Activated T-cell treated with anti-CD3 and anti-CD28 coated beads, Interleukin-2, amount 50 U/mL, for 4 hours (primary cell): ENCODE data around the gene GHR. TPM values are rescaled to one million over a fixed set of nuclear protein-coding genes. Genes with fewer than 3 reads are reported as not detected.

Source experiments
- ATAC-seq, 2 donors: fragments of 200-7000 bp; cut with Tn5 transposase; one replicate each; pipeline ENCODE4 v1.10.0; 2021
- DNase-seq: peaks from one replicate; pipeline ENCODE4 v3.0.0-alpha.2; 2020
- H3K27me3 Mint-ChIP-seq: one replicate; pipeline ENCODE4 v1.8.0; 2021; ENCODE audit warnings: low read depth, mixed read lengths
- H3K36me3 Mint-ChIP-seq: one replicate; pipeline ENCODE4 v1.8.0; 2022; ENCODE audit warnings: mixed read lengths; ENCODE audit not compliant: insufficient read depth
- H3K4me1 Mint-ChIP-seq: one replicate; pipeline ENCODE4 v1.8.0; 2021; ENCODE audit warnings: low read depth, mixed read lengths
- H3K4me3 Mint-ChIP-seq: one replicate; pipeline ENCODE4 v1.8.0; 2021; ENCODE audit warnings: mild to moderate bottlenecking, moderate library complexity, mixed read lengths
- H3K9me3 Mint-ChIP-seq: one replicate; pipeline ENCODE4 v1.8.0; 2021; ENCODE audit warnings: mixed read lengths
- total RNA-seq, 3 donors: library from RNA; stranded (reverse); gene quantifications; one replicate each; pipeline ENCODE4 v1.2.1, GENCODE V29; 2021

GHR gene
- total RNA-seq, 3 donors from 2014 or later, result 0.08 TPM; not detected in 2

GRCh38 chr5:42579320-42579719 lies 156.1 kb downstream of the GHR start:
- H3K36me3 Mint-ChIP-seq, result no peaks in the 10 kb centered on the region
- peaks cover 26% of the 10 kb centered on the region for H3K27me3 Mint-ChIP-seq
- no peak overlapping the region for H3K4me3 Mint-ChIP-seq
- no peak for DNase-seq
- H3K9me3 Mint-ChIP-seq, result no peaks in the 10 kb centered on the region
- H3K4me1 Mint-ChIP-seq, result peaks cover 1% of the 10 kb centered on the region
- ATAC-seq, result no peak

- DNase-seq (no peak), ATAC-seq (no peak)
- H3K4me1 Mint-ChIP-seq, result peaks cover 1% of the 10 kb centered on the region
- H3K36me3 Mint-ChIP-seq, result no peaks in the 10 kb centered on the region
- H3K9me3 Mint-ChIP-seq, result no peaks in the 10 kb centered on the region
- peaks cover 26% of the 10 kb centered on the region for H3K27me3 Mint-ChIP-seq
- no peak overlapping the region for H3K4me3 Mint-ChIP-seq
Observed at GRCh38 chr5:42581845-42582244, 158.6 kb downstream of the GHR start.

GRCh38 chr5:42582723-42583122 lies 159.5 kb downstream of the GHR start:
- DNase-seq (no peak), ATAC-seq (no peak)
- peaks cover 1% of the 10 kb centered on the region for H3K4me1 Mint-ChIP-seq
- no peaks in the 10 kb centered on the region for H3K36me3 Mint-ChIP-seq
- peaks cover 27% of the 10 kb centered on the region for H3K27me3 Mint-ChIP-seq
- H3K4me3 Mint-ChIP-seq, result no peak overlapping the region
- no peaks in the 10 kb centered on the region for H3K9me3 Mint-ChIP-seq

- ATAC-seq, result no peak
- H3K9me3 Mint-ChIP-seq, result no peaks in the 10 kb centered on the region
Observed at GRCh38 chr5:42583322-42583721, 160.1 kb downstream of the GHR start.

GRCh38 chr5:42586625-42587024 lies 163.4 kb downstream of the GHR start:
- Mint-ChIP-seq H3K27me3 (peaks cover 24% of the 10 kb centered on the region), H3K4me3 (no peak overlapping the region), H3K36me3 (no peaks in the 10 kb centered on the region), H3K9me3 (no peaks in the 10 kb centered on the region), H3K4me1 (peaks cover 3% of the 10 kb centered on the region)
- ATAC-seq (no peak), DNase-seq (no peak)

More at GRCh38 chr5:42583322-42583721, 160.1 kb downstream of the GHR start:
- no peak for DNase-seq
- Mint-ChIP-seq H3K4me1 (peaks cover 1% of the 10 kb centered on the region), H3K4me3 (no peak overlapping the region), H3K36me3 (no peaks in the 10 kb centered on the region), H3K27me3 (peaks cover 28% of the 10 kb centered on the region)

GRCh38 chr5:42587096-42587723 lies 164.0 kb downstream of the GHR start:
- ATAC-seq (no peak), DNase-seq (no peak)
- Mint-ChIP-seq H3K36me3 (no peaks in the 10 kb centered on the region), H3K4me1 (peaks cover 3% of the 10 kb centered on the region), H3K4me3 (no peak overlapping the region), H3K27me3 (peaks cover 21% of the 10 kb centered on the region), H3K9me3 (no peaks in the 10 kb centered on the region)

GRCh38 chr5:42590566-42590965 lies 167.3 kb downstream of the GHR start:
- no peaks in the 10 kb centered on the region for H3K36me3 Mint-ChIP-seq
- peaks cover 18% of the 10 kb centered on the region for H3K27me3 Mint-ChIP-seq
- no peaks in the 10 kb centered on the region for H3K9me3 Mint-ChIP-seq
- no peak for ATAC-seq
- H3K4me3 Mint-ChIP-seq, result no peak overlapping the region
- DNase-seq, result no peak
- peaks cover 2% of the 10 kb centered on the region for H3K4me1 Mint-ChIP-seq

- H3K27me3 Mint-ChIP-seq, result peaks cover 18% of the 10 kb centered on the region
- H3K4me1 Mint-ChIP-seq, result peaks cover 2% of the 10 kb centered on the region
- no peak overlapping the region for H3K4me3 Mint-ChIP-seq
- no peak for ATAC-seq
- H3K9me3 Mint-ChIP-seq, result no peaks in the 10 kb centered on the region
- DNase-seq, result no peak
- H3K36me3 Mint-ChIP-seq, result no peaks in the 10 kb centered on the region
Observed at GRCh38 chr5:42591015-42591414, 167.8 kb downstream of the GHR start.

- H3K27me3 Mint-ChIP-seq, result peaks cover 11% of the 10 kb centered on the region
- H3K36me3 Mint-ChIP-seq, result no peaks in the 10 kb centered on the region
- H3K9me3 Mint-ChIP-seq, result no peaks in the 10 kb centered on the region
- no peak for ATAC-seq
- peaks cover 2% of the 10 kb centered on the region for H3K4me1 Mint-ChIP-seq
- no peak overlapping the region for H3K4me3 Mint-ChIP-seq
- no peak for DNase-seq
Observed at GRCh38 chr5:42592401-42593140, 169.3 kb downstream of the GHR start.

GRCh38 chr5:42593591-42593990 lies 170.4 kb downstream of the GHR start:
- Mint-ChIP-seq H3K4me3 (no peak overlapping the region), H3K9me3 (no peaks in the 10 kb centered on the region), H3K4me1 (peaks cover 2% of the 10 kb centered on the region), H3K36me3 (no peaks in the 10 kb centered on the region), H3K27me3 (peaks cover 7% of the 10 kb centered on the region)
- no peak for ATAC-seq
- DNase-seq, result no peak

GRCh38 chr5:42595597-42595996 lies 172.4 kb downstream of the GHR start:
- Mint-ChIP-seq H3K36me3 (no peaks in the 10 kb centered on the region), H3K27me3 (peaks cover 5% of the 10 kb centered on the region), H3K9me3 (no peaks in the 10 kb centered on the region), H3K4me3 (no peak overlapping the region), H3K4me1 (peaks cover 2% of the 10 kb centered on the region)
- DNase-seq (no peak), ATAC-seq (no peak)

- H3K4me3 Mint-ChIP-seq, result no peak overlapping the region
- H3K27me3 Mint-ChIP-seq, result peaks cover 5% of the 10 kb centered on the region
Observed at GRCh38 chr5:42596817-42597216, 173.6 kb downstream of the GHR start.

GRCh38 chr5:42597318-42597937 lies 174.2 kb downstream of the GHR start:
- no peaks in the 10 kb centered on the region for H3K4me1 Mint-ChIP-seq
- H3K36me3 Mint-ChIP-seq, result no peaks in the 10 kb centered on the region
- no peak for DNase-seq
- peaks cover 1% of the 10 kb centered on the region for H3K27me3 Mint-ChIP-seq
- H3K9me3 Mint-ChIP-seq, result no peaks in the 10 kb centered on the region
- no peak for ATAC-seq
- no peak overlapping the region for H3K4me3 Mint-ChIP-seq

More at GRCh38 chr5:42596817-42597216, 173.6 kb downstream of the GHR start:
- no peaks in the 10 kb centered on the region for H3K36me3 Mint-ChIP-seq
- no peak for DNase-seq
- no peak for ATAC-seq
- H3K4me1 Mint-ChIP-seq, result no peaks in the 10 kb centered on the region
- no peaks in the 10 kb centered on the region for H3K9me3 Mint-ChIP-seq

- no peaks in the 10 kb centered on the region for H3K36me3 Mint-ChIP-seq
- H3K9me3 Mint-ChIP-seq, result no peaks in the 10 kb centered on the region
- no peaks in the 10 kb centered on the region for H3K4me1 Mint-ChIP-seq
- no peak for ATAC-seq
- peaks cover 1% of the 10 kb centered on the region for H3K27me3 Mint-ChIP-seq
- no peak overlapping the region for H3K4me3 Mint-ChIP-seq
- DNase-seq, result no peak
Observed at GRCh38 chr5:42598311-42598710, 175.1 kb downstream of the GHR start.

- no peaks in the 10 kb centered on the region for H3K36me3 Mint-ChIP-seq
- H3K9me3 Mint-ChIP-seq, result no peaks in the 10 kb centered on the region
- no peak for ATAC-seq
- H3K27me3 Mint-ChIP-seq, result peaks cover 1% of the 10 kb centered on the region
- H3K4me1 Mint-ChIP-seq, result no peaks in the 10 kb centered on the region
- no peak overlapping the region for H3K4me3 Mint-ChIP-seq
- no peak for DNase-seq
Observed at GRCh38 chr5:42599106-42599505, 175.9 kb downstream of the GHR start.
